ENCODE measurements around the gene PWWP2B.

PWWP2B gene

DNA sequence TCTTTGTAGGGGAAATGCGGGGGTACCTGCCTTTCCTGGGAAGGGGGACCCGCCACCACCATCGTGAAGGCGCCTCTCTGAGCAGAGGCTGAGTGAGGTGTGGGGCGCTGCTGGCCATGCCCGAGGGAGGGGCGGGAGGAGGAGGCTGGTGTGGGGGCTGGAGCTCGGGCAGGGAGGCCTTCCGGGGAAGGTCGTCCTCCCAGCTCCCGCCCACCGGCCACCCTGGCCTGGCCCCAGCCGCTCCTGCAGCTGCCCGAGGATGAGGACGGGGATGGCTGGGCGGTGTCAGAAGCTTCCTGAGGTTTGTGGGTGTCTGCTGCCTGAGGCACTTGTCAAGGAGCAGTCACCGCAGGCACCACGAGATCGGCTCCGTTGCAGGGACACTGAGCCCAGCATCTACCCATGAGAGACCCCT lies 11.4 kb downstream of the PWWP2B start:
- peak overlapping the region; percentile 37 for H3K4me3 ChIP-seq (ENCODE audit: low read length)
- H3K36me3 ChIP-seq (ENCODE audit: control insufficient read depth, insufficient read depth, low read length) = peaks cover 18% of the 10 kb centered on the region
- peak overlapping the region; percentile 84 for H3K9ac ChIP-seq (ENCODE audit: low read length)
- no peaks in the 10 kb centered on the region for H3K9me3 ChIP-seq (ENCODE audit: control insufficient read depth, low read length)
- H3K27me3 ChIP-seq (ENCODE audit: control insufficient read depth, insufficient read depth, low read length) = no peaks in the 10 kb centered on the region
- peaks cover 88% of the 10 kb centered on the region for H3K4me1 ChIP-seq (ENCODE audit: control insufficient read depth, insufficient read depth, low read length)

GRCh38 chr10:132408823-132409666 lies 12.0 kb downstream of the PWWP2B start:
- Histone ChIP-seq H3K4me1 (ENCODE audit: control insufficient read depth, insufficient read depth, low read length) (peaks cover 88% of the 10 kb centered on the region), H3K36me3 (ENCODE audit: control insufficient read depth, insufficient read depth, low read length) (peaks cover 18% of the 10 kb centered on the region), H3K27me3 (ENCODE audit: control insufficient read depth, insufficient read depth, low read length) (no peaks in the 10 kb centered on the region), H3K9me3 (ENCODE audit: control insufficient read depth, low read length) (no peaks in the 10 kb centered on the region), H3K9ac (ENCODE audit: low read length) (peak overlapping the region; percentile 84), H3K4me3 (ENCODE audit: low read length) (peak overlapping the region; percentile 37)

GRCh38 chr10:132409667-132410028 lies 12.6 kb downstream of the PWWP2B start:
- H3K4me3 ChIP-seq (ENCODE audit: low read length) = no peak overlapping the region
- H3K9me3 ChIP-seq (ENCODE audit: control insufficient read depth, low read length) = no peaks in the 10 kb centered on the region
- H3K36me3 ChIP-seq (ENCODE audit: control insufficient read depth, insufficient read depth, low read length) = peaks cover 18% of the 10 kb centered on the region
- peaks cover 84% of the 10 kb centered on the region for H3K4me1 ChIP-seq (ENCODE audit: control insufficient read depth, insufficient read depth, low read length)
- H3K27me3 ChIP-seq (ENCODE audit: control insufficient read depth, insufficient read depth, low read length) = no peaks in the 10 kb centered on the region
- peak overlapping the region; percentile 84 for H3K9ac ChIP-seq (ENCODE audit: low read length)

GRCh38 chr10:132410056-132410778 lies 13.2 kb downstream of the PWWP2B start:
- H3K9me3 ChIP-seq (ENCODE audit: control insufficient read depth, low read length) = no peaks in the 10 kb centered on the region
- H3K4me1 ChIP-seq (ENCODE audit: control insufficient read depth, insufficient read depth, low read length) = peaks cover 81% of the 10 kb centered on the region
- H3K36me3 ChIP-seq (ENCODE audit: control insufficient read depth, insufficient read depth, low read length) = peaks cover 18% of the 10 kb centered on the region
- H3K27me3 ChIP-seq (ENCODE audit: control insufficient read depth, insufficient read depth, low read length) = no peaks in the 10 kb centered on the region
- H3K4me3 ChIP-seq (ENCODE audit: low read length) = no peak overlapping the region
- peak overlapping the region; percentile 84 for H3K9ac ChIP-seq (ENCODE audit: low read length)

DNA sequence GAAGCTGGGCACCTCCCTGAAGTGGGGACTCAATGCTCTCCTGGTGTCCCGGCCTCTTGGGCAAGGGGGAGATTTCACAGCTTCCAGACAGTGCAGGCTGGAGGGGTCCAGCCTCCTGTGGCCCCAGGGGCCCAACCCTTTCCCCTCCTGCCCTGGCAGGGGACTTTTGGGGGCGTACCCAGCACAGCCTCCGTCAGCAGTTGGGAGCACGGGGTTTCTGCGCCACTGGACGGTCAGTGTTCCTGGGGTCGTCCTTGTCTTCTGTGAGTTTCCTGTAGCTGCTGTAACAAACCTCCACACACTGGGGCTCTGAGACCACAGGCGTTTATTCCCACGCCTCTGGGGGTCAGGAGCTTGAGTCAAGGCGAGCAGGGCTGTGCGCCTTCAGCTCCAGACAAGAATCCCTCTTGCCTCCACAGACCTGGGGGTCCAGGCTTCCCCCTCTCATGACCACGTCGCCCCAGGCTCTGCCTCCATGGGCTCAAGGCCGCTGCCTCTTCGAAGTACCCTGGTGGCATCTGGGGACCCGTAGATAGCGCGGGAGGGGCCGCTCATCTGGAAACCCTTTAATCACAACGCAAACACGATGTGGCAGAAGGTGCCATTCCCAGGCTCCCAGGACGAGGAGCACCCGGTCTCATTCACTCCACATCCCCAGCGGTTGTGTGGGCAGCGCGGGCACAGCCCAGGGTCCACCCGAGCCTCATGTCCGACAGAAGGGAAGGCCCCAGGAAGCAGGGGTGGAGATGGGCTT lies 14.0 kb downstream of the PWWP2B start:
- H3K4me1 ChIP-seq (ENCODE audit: control insufficient read depth, insufficient read depth, low read length) = peaks cover 86% of the 10 kb centered on the region
- peaks cover 10% of the 10 kb centered on the region for H3K36me3 ChIP-seq (ENCODE audit: control insufficient read depth, insufficient read depth, low read length)
- no peaks in the 10 kb centered on the region for H3K27me3 ChIP-seq (ENCODE audit: control insufficient read depth, insufficient read depth, low read length)
- peak overlapping the region; percentile 55 for H3K9ac ChIP-seq (ENCODE audit: low read length)
- no peaks in the 10 kb centered on the region for H3K9me3 ChIP-seq (ENCODE audit: control insufficient read depth, low read length)
- H3K4me3 ChIP-seq (ENCODE audit: low read length) = no peak overlapping the region

DNA sequence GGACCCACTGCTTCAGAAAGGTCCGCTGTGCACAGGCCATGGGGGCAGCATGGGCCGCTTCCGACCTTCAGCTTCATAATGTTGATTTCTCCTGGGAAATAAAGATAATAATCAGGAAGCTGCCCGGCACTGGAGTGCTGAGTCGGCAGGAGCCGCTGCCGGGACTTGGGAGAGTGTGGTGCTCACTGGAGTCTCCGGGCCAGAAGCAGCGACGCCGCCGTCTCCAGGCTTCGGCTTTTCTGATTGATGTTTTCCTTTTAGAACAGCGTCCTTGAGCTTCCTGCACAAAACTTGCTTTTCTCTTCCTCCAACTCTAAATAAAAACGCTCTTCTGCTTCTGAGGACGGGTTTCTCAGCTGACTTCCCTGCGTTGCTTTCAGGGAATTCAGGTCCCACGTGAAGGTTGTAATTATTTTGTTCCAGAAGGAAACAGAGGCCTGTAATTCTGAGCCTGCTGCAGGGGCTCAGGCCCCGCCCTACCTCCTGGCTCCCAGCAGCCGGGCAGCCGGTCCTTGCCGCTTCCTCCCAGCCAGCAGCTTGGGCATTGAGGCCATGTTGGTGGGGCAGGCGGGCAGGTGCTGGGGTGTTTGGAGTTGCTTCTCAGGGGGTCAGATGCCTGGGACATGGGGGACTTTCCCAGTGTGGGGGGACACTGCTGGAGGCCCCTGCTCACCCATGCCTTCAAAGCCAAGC lies 14.7 kb downstream of the PWWP2B start:
- Histone ChIP-seq H3K4me3 (ENCODE audit: low read length) (no peak overlapping the region), H3K4me1 (ENCODE audit: control insufficient read depth, insufficient read depth, low read length) (peaks cover 78% of the 10 kb centered on the region)

DNA sequence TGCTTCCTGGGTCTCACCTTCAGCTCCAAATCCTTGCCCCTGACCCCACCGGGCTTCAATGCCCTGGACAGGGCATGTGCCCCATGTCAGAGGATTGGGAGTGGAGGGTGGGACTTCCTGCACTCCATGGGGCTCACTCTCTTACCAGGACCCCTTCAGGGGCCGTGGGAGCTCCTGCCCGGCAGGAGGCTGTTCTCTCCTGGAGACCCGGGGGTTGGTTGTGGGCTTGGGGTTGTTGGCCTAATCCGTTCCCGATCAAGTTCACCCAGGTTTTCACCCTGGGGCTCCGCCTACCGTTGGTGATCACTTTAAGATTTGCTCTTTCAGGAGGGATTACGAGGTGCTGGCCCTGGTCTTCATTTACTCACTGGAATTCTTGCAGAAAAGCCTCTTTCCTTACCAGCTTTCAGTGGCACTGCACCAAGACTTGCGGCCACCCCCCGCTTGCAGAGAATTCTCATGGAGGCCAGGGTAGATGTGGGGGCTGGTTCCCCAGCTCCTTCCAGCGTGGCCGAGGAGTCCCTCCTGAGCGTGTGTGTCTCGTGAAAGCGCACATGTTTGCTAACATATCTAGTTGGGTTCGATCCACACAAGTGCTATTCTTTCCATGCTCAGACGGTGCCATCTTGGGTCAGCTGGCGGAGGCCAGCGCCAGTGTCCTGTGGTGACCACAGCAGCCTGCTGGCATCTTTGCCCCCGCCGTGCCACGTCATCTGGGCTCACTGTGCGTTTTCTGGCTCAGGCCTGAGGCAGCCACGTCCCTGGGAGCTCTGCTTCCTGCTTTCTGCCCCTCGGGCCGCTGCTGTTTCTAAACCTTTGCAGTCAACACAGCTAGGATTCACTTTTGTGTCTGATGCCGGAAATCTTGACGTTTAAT lies 15.6 kb downstream of the PWWP2B start:
- Histone ChIP-seq H3K36me3 (ENCODE audit: control insufficient read depth, insufficient read depth, low read length) (no peaks in the 10 kb centered on the region), H3K4me1 (ENCODE audit: control insufficient read depth, insufficient read depth, low read length) (peaks cover 78% of the 10 kb centered on the region), H3K4me3 (ENCODE audit: low read length) (no peak overlapping the region), H3K9ac (ENCODE audit: low read length) (peak overlapping the region; percentile 55), H3K9me3 (ENCODE audit: control insufficient read depth, low read length) (no peaks in the 10 kb centered on the region), H3K27me3 (ENCODE audit: control insufficient read depth, insufficient read depth, low read length) (no peaks in the 10 kb centered on the region)

More for the DNA sequence above, 14.7 kb downstream of the PWWP2B start:
- Histone ChIP-seq H3K36me3 (ENCODE audit: control insufficient read depth, insufficient read depth, low read length) (peaks cover 3% of the 10 kb centered on the region), H3K9ac (ENCODE audit: low read length) (peak overlapping the region; percentile 55), H3K9me3 (ENCODE audit: control insufficient read depth, low read length) (no peaks in the 10 kb centered on the region), H3K27me3 (ENCODE audit: control insufficient read depth, insufficient read depth, low read length) (no peaks in the 10 kb centered on the region)

DNA sequence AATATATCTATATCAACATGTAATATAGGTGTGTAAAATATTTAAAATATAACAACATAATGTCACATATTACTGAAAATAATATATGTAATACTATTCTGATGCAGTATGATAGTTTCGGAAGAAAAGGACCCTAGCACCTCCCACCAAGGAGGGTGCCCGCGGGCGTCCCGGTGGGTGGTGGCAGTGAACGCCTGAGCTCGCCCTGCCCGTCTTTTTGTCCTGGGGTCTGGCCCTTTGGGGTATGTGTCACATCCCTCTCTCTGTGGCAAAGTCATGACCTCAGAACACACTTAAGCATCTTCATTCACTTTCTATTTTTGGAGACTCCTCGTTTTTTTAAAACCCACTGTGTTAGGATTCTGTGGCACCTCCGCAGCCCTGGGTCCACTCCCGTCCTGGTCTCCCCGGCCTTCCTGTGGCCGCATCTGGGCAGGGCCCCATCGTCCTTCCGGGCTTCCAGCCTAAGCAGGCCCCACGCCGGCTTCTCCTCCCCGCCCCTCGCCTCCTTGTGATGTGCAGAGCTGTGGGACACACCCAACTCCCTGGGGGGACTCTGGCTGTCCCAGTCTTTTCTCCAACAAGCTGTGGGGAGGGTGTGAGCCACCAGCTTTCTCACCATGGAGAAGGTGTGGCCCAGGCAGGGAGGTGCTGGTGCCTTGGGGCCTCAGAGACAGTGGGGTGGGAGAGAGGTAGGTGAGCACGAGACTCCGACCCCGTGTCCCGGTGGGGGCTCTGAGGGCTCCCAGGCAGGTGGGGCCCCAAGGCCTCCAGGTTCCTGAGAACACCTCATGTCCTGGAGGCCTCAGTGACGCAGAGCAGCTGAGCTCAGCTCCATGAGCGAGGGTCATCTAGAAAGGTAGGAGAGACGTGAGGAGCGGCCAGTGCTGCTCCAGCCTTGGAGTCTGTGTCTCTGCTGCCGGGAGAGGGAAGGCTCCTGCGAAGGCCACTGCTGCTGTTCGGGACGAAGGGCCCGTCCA lies 16.5 kb downstream of the PWWP2B start:
- no peaks in the 10 kb centered on the region for H3K27me3 ChIP-seq (ENCODE audit: control insufficient read depth, insufficient read depth, low read length)
- no peaks in the 10 kb centered on the region for H3K9me3 ChIP-seq (ENCODE audit: control insufficient read depth, low read length)
- H3K4me3 ChIP-seq (ENCODE audit: low read length) = no peak overlapping the region
- peak overlapping the region; percentile 33 for H3K9ac ChIP-seq (ENCODE audit: low read length)
- H3K36me3 ChIP-seq (ENCODE audit: control insufficient read depth, insufficient read depth, low read length) = no peaks in the 10 kb centered on the region
- peaks cover 78% of the 10 kb centered on the region for H3K4me1 ChIP-seq (ENCODE audit: control insufficient read depth, insufficient read depth, low read length)

- H3K9me3 ChIP-seq (ENCODE audit: control insufficient read depth, low read length) = no peaks in the 10 kb centered on the region
- no peaks in the 10 kb centered on the region for H3K36me3 ChIP-seq (ENCODE audit: control insufficient read depth, insufficient read depth, low read length)
- peaks cover 75% of the 10 kb centered on the region for H3K4me1 ChIP-seq (ENCODE audit: control insufficient read depth, insufficient read depth, low read length)
- H3K27me3 ChIP-seq (ENCODE audit: control insufficient read depth, insufficient read depth, low read length) = no peaks in the 10 kb centered on the region
- no peak overlapping the region for H3K4me3 ChIP-seq (ENCODE audit: low read length)
- H3K9ac ChIP-seq (ENCODE audit: low read length) = no peak overlapping the region
Observed at GRCh38 chr10:132414402-132415016, 17.5 kb downstream of the PWWP2B start.

GRCh38 chr10:132415255-132415654 lies 18.3 kb downstream of the PWWP2B start:
- H3K4me1 ChIP-seq (ENCODE audit: control insufficient read depth, insufficient read depth, low read length) = peaks cover 75% of the 10 kb centered on the region
- H3K4me3 ChIP-seq (ENCODE audit: low read length) = no peak overlapping the region
- no peaks in the 10 kb centered on the region for H3K27me3 ChIP-seq (ENCODE audit: control insufficient read depth, insufficient read depth, low read length)
- no peaks in the 10 kb centered on the region for H3K9me3 ChIP-seq (ENCODE audit: control insufficient read depth, low read length)
- peak overlapping the region; percentile 16 for H3K9ac ChIP-seq (ENCODE audit: low read length)
- H3K36me3 ChIP-seq (ENCODE audit: control insufficient read depth, insufficient read depth, low read length) = no peaks in the 10 kb centered on the region
